Mucosa of descending colon (tissue), 3 donors: ENCODE measurements around the gene EEIG2. TPM values are rescaled to one million over a fixed set of nuclear protein-coding genes. Genes with fewer than 3 reads are reported as not detected.

Experiments used
- ATAC-seq: fragments of 200-7000 bp; cut with Tn5 transposase; one replicate; pipeline ENCODE4 v1.9.1; 2020; ENCODE audit warnings: mild to moderate bottlenecking, moderate library complexity
- DNase-seq, 3 donors: peaks; one replicate each; pipeline ENCODE4 v3.0.0-alpha.2; 2020
- H3K36me3 ChIP-seq: fragments of 200-600 bp; one replicate; pipeline ENCODE4 v1.8.0; 2021; ENCODE audit warnings: low read depth, mild to moderate bottlenecking
- H3K4me1 ChIP-seq: fragments of 200-600 bp; one replicate; pipeline ENCODE4 v1.8.0; 2021; ENCODE audit warnings: low read depth, mild to moderate bottlenecking
- H3K4me3 ChIP-seq: fragments of 200-600 bp; one replicate; pipeline ENCODE4 v1.8.0; 2021; ENCODE audit warnings: mild to moderate bottlenecking
- H3K9me3 ChIP-seq: fragments of 200-600 bp; one replicate; pipeline ENCODE4 v1.8.0; 2021; ENCODE audit warnings: mild to moderate bottlenecking
- intact Hi-C, 2 donors: fragments of 100-400 bp; cut with DNase I in 1 of 2; cut with micrococcal nuclease in 1 of 2; formaldehyde crosslinking; loops; one replicate each; pipeline versions ENCODE4 v1.11.0 to v1.11.1; 2022; cut with DNase I, micrococcal nuclease
- total RNA-seq, 3 donors: library from RNA; stranded (reverse); fragmentation: NEBNext Ultra II Directional in 2 of 3; extraction: Animal tissue kit (Norgen Biotek cat#: 25700) in 2 of 3; gene quantifications; one replicate each; pipeline versions ENCODE4 v1.2.1 to v1.2.4, GENCODE V29; 2021 to 2023
- TF ChIP-seq, protein P1 (sequence below): fragments of 200-600 bp; IDR thresholded peaks from one replicate; pipeline ENCODE4 v1.8.0; 2022; ENCODE audit warnings: antibody characterized with exemption, mild to moderate bottlenecking
- donor health status: DM: no; HTN: no; CAD: no; lungs with moderate emphysema.
- donor health status: DM: no; HTN: no; CAD: no.
- donor health status: DM: no; HTN: yes; CAD: no.

EEIG2 gene
- total RNA-seq, 3 donors from 2014 or later: 21.4 to 32.7 (median 29.5) TPM

DNA sequence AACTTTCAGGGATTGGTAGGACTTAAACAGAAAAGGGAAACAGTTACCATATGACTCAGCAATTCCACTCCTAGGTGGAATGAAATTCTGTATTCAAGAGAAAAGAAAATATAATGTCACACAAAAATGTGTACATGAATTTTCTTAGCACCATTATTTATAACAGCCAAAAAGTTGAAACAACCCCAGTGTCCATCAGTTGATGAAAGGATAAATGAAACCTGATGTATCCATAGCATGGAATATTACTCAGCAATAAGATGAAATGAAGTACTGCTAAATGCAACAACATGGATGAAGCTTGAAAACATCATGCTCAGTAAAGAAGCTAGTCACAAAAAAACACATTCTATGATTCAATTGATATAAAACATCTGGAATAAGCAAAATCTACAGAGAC, 15.5 kb downstream of the EEIG2 start:
- Histone ChIP-seq H3K9me3 (no peaks in the 10 kb centered on the region), H3K36me3 (no peaks in the 10 kb centered on the region), H3K4me3 (no peak overlapping the region), H3K4me1 (peaks cover 7% of the 10 kb centered on the region)
- no peak for DNase-seq
- ATAC-seq: no peak
- intact Hi-C loops: no loop called here
- TF ChIP-seq, protein P1, sequence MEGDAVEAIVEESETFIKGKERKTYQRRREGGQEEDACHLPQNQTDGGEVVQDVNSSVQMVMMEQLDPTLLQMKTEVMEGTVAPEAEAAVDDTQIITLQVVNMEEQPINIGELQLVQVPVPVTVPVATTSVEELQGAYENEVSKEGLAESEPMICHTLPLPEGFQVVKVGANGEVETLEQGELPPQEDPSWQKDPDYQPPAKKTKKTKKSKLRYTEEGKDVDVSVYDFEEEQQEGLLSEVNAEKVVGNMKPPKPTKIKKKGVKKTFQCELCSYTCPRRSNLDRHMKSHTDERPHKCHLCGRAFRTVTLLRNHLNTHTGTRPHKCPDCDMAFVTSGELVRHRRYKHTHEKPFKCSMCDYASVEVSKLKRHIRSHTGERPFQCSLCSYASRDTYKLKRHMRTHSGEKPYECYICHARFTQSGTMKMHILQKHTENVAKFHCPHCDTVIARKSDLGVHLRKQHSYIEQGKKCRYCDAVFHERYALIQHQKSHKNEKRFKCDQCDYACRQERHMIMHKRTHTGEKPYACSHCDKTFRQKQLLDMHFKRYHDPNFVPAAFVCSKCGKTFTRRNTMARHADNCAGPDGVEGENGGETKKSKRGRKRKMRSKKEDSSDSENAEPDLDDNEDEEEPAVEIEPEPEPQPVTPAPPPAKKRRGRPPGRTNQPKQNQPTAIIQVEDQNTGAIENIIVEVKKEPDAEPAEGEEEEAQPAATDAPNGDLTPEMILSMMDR: no peak

DNA sequence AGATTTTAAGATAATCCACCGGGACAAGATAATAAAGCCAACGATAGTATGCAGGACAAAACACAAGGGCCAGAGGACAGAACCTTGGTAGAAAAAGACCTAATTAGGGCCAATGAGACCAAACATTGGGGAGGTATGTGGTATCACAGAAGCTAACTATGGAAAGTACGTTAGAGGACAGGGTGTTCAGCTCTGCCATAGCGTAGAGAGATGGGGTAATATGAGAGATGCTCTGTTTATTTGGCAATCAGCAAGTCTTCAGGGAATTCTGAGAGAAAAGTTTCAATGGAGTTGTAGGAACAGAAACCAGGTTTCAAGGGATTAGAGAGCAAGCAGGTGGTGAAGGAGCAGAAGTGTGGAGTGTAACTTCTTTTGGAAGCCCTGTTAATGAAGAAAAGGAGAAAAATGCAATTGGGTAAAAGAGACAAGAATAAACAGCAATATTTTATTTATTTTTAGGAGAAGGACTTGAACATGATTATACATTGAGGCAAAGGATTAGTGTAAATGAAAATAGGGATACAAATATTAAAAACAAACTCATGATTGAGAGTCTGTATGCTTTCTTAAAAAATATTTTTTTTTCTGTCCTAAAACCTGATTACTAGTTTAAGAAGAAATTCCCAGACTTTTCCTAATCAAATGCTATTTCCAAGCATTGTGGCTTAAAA, 24.0 kb downstream of the EEIG2 start:
- intact Hi-C loops: no loop called here
- Histone ChIP-seq H3K9me3 (peaks cover 9% of the 10 kb centered on the region), H3K36me3 (no peaks in the 10 kb centered on the region), H3K4me3 (no peak overlapping the region), H3K4me1 (peaks cover 28% of the 10 kb centered on the region)
- DNase-seq: no peak
- TF ChIP-seq, protein P1: no peak
- ATAC-seq: peak; percentile 29

DNA sequence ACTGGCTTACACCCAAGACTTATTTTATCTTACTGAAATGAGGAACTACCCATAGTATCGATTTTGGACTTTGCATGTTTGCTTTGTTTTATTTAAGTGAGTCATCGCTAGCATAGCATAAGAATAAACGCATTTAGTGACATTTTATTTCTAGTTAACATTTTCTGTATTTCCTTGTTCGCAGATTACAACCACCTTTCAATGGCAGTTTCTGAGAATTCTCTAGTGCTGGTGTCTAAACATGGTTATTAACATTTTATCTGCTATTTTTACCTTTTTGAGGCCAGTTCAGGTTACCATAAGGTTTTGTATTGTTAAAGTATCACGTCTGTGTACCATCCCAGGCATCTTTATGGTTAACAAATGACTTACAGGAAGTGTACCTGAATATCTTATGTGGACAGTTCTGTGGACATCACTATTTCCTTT, 24.5 kb downstream of the EEIG2 start:
- DNase-seq (no peak), ATAC-seq (peak; percentile 90)
- no peak overlapping the region for H3K4me3 ChIP-seq
- intact Hi-C loops: no loop called here
- no peaks in the 10 kb centered on the region for H3K36me3 ChIP-seq
- H3K9me3 ChIP-seq: peaks cover 9% of the 10 kb centered on the region
- TF ChIP-seq, protein P1: no peak
- H3K4me1 ChIP-seq: peaks cover 28% of the 10 kb centered on the region

DNA sequence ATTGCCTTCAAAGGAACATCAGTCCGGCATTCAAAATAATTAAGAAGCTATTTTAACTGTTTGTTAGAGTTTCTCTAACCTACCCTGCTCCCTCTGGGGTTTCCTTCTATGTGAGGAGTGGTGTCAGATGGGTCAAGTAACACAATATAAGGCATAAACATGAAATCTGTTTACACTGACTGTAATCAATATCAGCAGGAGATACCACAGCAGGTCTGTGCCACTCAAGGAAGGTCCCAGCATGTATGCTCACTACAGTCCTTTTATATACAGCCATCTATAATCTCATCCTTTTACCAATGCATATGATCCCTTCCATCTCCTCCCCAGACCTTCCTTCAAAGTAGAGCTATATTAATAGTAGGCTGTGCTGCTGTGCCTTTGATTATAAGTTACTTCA, 25.4 kb downstream of the EEIG2 start:
- Histone ChIP-seq H3K4me1 (peaks cover 31% of the 10 kb centered on the region), H3K36me3 (no peaks in the 10 kb centered on the region), H3K4me3 (no peak overlapping the region), H3K9me3 (peaks cover 9% of the 10 kb centered on the region)
- ATAC-seq: peak; percentile 16
- no peak for DNase-seq
- TF ChIP-seq, protein P1: no peak
- intact Hi-C loops: no loop called here

DNA sequence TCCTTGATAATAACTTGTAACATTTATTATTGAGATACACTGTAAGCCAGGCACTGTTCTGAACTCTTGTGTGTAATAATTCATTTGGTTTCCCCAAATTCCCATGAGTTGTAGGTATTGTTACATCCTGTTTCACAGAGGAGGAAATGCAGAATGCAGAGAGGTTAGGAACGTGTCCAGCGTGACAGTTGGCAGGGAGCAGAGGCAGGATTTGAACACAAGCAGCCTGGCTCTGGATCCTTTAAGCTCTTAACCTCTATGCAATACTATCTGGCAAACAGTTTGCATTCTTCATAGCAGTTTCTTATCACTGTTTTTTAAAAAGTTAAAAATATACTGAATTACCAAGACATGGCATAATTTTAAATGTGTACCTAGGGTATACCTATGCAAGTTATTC, 30.5 kb downstream of the EEIG2 start:
- DNase-seq (no peak), ATAC-seq (no peak)
- TF ChIP-seq, protein P1: no peak
- intact Hi-C loops: no loop called here
- Histone ChIP-seq H3K36me3 (no peaks in the 10 kb centered on the region), H3K4me1 (peaks cover 15% of the 10 kb centered on the region), H3K4me3 (no peak overlapping the region), H3K9me3 (no peaks in the 10 kb centered on the region)

DNA sequence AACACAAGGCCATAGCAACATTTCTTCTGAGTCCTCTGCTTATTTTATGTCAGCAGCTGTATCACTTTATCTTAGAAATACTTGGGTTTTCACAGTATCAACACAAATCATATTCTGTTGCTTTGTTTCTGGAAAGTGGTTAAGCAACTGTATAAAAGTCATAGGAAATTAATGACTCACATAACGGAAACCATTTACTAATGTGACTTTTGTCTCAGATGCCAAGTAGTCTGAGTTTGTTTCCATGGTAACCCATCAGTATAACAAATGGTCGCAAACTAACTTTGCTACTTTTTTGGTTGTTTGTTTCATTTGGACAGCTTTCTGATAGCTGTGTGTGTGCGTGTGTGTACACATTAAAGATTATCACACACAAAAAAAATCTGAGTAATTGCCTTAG, 31.1 kb downstream of the EEIG2 start:
- no peak for DNase-seq
- Histone ChIP-seq H3K9me3 (no peaks in the 10 kb centered on the region), H3K4me1 (peaks cover 10% of the 10 kb centered on the region), H3K4me3 (no peak overlapping the region), H3K36me3 (no peaks in the 10 kb centered on the region)
- TF ChIP-seq, protein P1: no peak
- intact Hi-C loops: no loop called here
- ATAC-seq: peak; percentile 51
